Tibial artery (tissue), 4 donors: ENCODE data around the gene INPP5D.
A peak's percentile ranks its signal among the peaks of the same experiment; 100 is the strongest.

Experiments used
- DNase-seq, 2 donors: peaks; one replicate each; pipeline ENCODE4 v3.0.0-alpha.2; 2019
- H3K27ac ChIP-seq, 2 donors: fragments of 200-600 bp; sonication (generic) in 1 of 2; 1 replicate in 1 of 2; 2 replicates in 1 of 2; pipeline ENCODE4 v1.5.1; 2018 to 2019; ENCODE audit warnings: mild to moderate bottlenecking in 1 of 2
- H3K27me3 ChIP-seq, 2 donors: fragments of 200-600 bp; sonication (generic) in 1 of 2; one replicate each; pipeline versions ENCODE4 v1.5.1 to v1.6.0; 2016 to 2019
- H3K36me3 ChIP-seq, 3 donors: fragments of 200-600 bp; sonication (generic) in 2 of 3; one replicate each; pipeline ENCODE4 v1.5.1; 2016 to 2019; ENCODE audit warnings: mild to moderate bottlenecking in 2 of 3
- H3K4me1 ChIP-seq, 4 donors: fragments of 200-600 bp; sonication (generic) in 2 of 4; 1 replicate in 3 of 4; 2 replicates in 1 of 4; pipeline ENCODE4 v1.5.1; 2016 to 2019
- H3K4me3 ChIP-seq, 2 donors: fragments of 200-600 bp; sonication (generic) in 1 of 2; 1 replicate in 1 of 2; 2 replicates in 1 of 2; pipeline ENCODE4 v1.5.1; 2018 to 2019; ENCODE audit warnings: mild to moderate bottlenecking in 2 of 2
- H3K9me3 ChIP-seq, 3 donors: fragments of 200-600 bp; sonication (generic) in 1 of 3; one replicate each; pipeline ENCODE4 v1.5.1; 2016 to 2019
- CTCF ChIP-seq, 2 experiments: fragments of 200-600 bp in 1 of 2; fragments of 450-650 bp in 1 of 2; IDR thresholded peaks; one replicate each; pipeline ENCODE4 v1.5.1; 2017 to 2019; ENCODE audit warnings: antibody characterized with exemption in 2 of 2, mild to moderate bottlenecking in 1 of 2, moderate library complexity in 1 of 2
- intact Hi-C: fragments of 100-400 bp; cut with DNase I; formaldehyde crosslinking; loops from one replicate; pipeline ENCODE4 v1.15.0; 2023; ENCODE audit warnings: low total_unique reads

INPP5D gene

DNA sequence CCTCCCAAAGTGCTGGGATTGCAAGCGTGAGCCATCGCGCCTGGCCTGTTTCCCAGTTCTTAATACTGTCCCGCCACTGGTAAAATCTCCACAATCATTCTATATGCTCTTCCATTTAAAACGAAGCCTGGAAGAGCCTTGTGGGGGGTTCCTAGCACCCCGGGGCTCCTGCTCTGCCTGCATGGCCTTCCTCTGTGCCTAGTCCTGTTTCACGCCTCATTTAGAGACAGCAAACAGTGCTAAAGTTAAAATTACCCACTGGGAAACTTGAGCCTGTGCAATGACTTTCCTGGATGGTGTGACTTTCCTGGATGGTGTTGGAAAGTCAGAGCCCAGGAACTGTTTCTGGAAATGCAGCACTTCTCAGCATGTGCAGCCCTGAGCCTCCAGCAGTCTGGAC lies 55.0 kb downstream of the INPP5D start:
- DNase-seq: peak in 1 of 2 donors; percentile 17
- no peak overlapping the region for H3K4me3 ChIP-seq
- no peaks in the 10 kb centered on the region for H3K36me3 ChIP-seq
- intact Hi-C loops: no loop called here
- no peaks in the 10 kb centered on the region for H3K9me3 ChIP-seq
- H3K27me3 ChIP-seq: no peaks in the 10 kb centered on the region
- no peak overlapping the region for H3K27ac ChIP-seq
- no peaks in the 10 kb centered on the region for H3K4me1 ChIP-seq
- no peak for TF ChIP-seq CTCF (IDR thresholded peaks at IDR 0.05)

DNA sequence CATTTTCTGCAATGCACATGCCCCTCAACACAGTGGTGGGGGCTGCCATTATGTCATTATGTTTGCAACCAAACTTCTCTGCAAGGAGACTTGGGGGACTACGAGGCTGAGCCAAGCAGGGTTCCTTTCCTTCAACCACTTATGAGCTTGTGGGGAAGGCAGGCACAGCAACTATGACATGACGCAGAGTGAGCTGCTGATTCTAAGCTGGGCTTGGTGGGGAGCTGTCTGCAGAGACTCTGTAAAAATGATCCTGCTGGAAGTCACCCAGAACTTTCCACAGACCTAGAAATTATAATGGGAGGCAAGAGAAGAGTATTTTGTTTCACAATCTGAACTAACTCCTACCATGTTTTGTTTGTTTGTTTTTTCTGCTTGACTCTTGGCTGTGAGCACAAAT lies 55.6 kb downstream of the INPP5D start:
- Histone ChIP-seq H3K4me3 (no peak overlapping the region), H3K9me3 (no peaks in the 10 kb centered on the region), H3K27me3 (no peaks in the 10 kb centered on the region), H3K27ac (no peak overlapping the region), H3K4me1 (no peaks in the 10 kb centered on the region), H3K36me3 (no peaks in the 10 kb centered on the region)
- TF ChIP-seq CTCF (IDR thresholded peaks at IDR 0.05): no peak
- intact Hi-C loops: no loop called here
- peak in 1 of 2 donors; percentile 39 for DNase-seq

DNA sequence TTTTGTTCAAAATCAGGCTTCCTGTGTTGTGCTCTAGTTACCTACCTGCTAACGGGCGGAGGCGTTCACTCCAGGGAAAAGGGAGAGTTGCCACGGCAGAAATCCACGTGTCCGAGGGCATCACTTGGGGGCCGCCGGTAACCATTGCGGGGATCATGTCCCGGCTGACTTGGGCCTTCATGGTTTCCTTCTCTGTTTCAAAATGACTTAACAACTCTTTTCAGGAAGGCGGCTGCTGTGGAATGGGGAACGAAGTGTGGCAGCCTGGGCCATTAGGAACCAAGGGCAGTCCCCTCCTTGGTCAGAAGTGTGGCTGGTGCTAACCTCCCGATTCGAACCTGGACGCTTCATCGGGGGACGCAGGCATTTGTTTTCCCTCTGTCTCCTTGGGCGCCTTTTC lies 56.8 kb downstream of the INPP5D start:
- peak; percentile 39 to 58 for DNase-seq
- TF ChIP-seq CTCF (IDR thresholded peaks at IDR 0.05): no peak
- intact Hi-C loops: no loop called here
- Histone ChIP-seq H3K36me3 (no peaks in the 10 kb centered on the region), H3K4me3 (no peak overlapping the region), H3K9me3 (no peaks in the 10 kb centered on the region), H3K27ac (no peak overlapping the region), H3K27me3 (no peaks in the 10 kb centered on the region), H3K4me1 (no peaks in the 10 kb centered on the region)

DNA sequence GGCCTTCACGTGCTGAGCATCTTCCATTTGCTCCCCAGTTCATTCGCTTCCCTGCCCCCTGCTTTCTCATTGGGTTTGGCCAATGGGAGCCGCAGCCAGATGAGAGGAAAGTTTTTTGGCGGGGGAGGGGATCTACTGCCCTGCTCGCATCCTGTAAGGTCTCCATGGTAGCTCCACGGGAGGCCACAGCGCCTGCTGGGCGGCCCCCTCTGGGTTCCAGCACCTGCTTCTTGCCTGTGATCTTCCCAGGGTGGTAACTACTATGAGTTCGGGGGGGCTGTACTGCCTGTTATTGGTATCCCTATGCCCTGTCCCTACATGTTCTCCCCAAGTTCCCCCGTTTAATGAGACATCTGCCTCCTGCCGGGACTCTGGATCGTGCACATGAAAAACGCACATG lies 57.2 kb downstream of the INPP5D start:
- Histone ChIP-seq H3K27me3 (no peaks in the 10 kb centered on the region), H3K9me3 (no peaks in the 10 kb centered on the region), H3K4me1 (no peaks in the 10 kb centered on the region), H3K27ac (no peak overlapping the region), H3K4me3 (no peak overlapping the region), H3K36me3 (no peaks in the 10 kb centered on the region)
- peak in 1 of 2 donors; percentile 47 for DNase-seq
- no peak for TF ChIP-seq CTCF (IDR thresholded peaks at IDR 0.05)
- intact Hi-C loops: no loop called here

DNA sequence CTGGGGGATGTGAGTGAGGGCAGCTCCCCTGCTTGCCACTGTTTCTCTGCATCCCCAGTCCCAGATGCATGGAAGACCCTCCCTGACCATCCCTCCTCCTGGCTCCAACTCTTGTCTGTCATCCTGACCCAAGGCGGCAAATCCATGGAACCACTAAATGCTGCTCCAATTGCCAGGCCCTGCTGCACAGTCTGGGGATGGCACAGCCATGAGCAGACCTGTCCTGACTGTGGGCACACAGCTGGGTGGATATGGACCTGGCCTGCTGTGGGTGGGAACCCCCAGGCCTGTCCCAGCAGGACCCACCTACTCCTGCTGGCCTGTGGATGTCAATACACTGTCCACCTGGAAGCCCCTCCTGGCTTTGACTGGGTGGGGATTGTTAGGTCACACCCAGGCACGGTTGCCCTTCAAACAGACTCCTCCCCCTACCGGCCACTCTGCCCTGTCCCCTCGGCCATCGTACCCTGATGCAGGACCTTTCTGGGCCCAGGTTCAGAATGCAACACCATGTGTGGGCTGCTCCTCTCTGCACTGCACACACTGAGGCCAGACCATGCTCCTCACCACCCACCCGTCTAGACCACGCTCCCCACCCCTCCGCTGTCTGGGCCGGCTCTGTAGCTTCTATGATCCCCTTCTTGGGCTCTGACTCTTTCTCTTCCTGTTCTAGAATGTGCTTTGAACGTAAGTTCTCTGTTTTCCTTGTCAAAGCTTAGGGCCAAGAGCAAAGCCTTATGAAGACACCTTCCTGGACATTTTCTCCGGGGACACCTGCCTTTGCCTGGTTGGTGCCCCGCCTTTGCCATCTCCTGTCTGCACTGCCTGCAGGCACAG lies 57.9 kb downstream of the INPP5D start:
- Histone ChIP-seq H3K4me3 (no peak overlapping the region), H3K36me3 (no peaks in the 10 kb centered on the region), H3K27ac (no peak overlapping the region), H3K9me3 (no peaks in the 10 kb centered on the region), H3K27me3 (no peaks in the 10 kb centered on the region), H3K4me1 (no peaks in the 10 kb centered on the region)
- intact Hi-C loops: no loop called here
- peak in 1 of 2 donors; percentile 53 for DNase-seq
- no peak for TF ChIP-seq CTCF (IDR thresholded peaks at IDR 0.05)
